Mammary epithelial cell (primary cell): ENCODE results near the gene SMIM12.

Experiments used
- EZH2 ChIP-seq: IDR thresholded peaks from 2 replicates; pipeline ENCODE4 v1.6.1; 2012; ENCODE audit warnings: low read length, inconsistent platforms, borderline replicate concordance
- TF ChIP-seq, protein P1 (sequence below), 2 donors: IDR thresholded peaks in 1 of 2; conservative IDR thresholded peaks in 1 of 2; 2 replicates each; pipeline ENCODE4 v1.5.1; 2011 to 2012; ENCODE audit warnings: inconsistent platforms in 2 of 2, low read length in 2 of 2, mild to moderate bottlenecking in 2 of 2, control low read depth in 1 of 2, low read depth in 1 of 2; ENCODE audit not compliant: insufficient read depth in 1 of 2; ENCODE audit errors: extremely low read depth in 1 of 2

DNA sequence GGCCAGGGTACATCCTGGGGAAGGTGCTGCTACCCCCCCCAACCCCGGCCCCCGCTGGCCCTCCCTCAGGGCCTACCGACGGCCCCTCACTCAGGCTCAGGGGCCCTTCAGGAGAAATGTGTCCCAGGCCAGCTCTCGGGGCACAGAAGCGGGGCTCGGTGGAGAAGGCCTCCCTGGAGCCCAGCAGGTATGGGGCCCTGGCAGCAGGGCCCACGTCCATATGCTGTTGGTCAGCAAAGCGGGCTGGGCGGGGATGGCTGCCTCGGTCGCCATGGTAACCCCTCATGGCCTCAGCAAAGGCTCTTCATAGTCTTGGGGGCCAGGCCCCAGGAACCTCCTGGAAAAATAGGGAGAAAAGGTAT lies 45.5 kb upstream of the SMIM12 start:
- TF ChIP-seq, protein P1, sequence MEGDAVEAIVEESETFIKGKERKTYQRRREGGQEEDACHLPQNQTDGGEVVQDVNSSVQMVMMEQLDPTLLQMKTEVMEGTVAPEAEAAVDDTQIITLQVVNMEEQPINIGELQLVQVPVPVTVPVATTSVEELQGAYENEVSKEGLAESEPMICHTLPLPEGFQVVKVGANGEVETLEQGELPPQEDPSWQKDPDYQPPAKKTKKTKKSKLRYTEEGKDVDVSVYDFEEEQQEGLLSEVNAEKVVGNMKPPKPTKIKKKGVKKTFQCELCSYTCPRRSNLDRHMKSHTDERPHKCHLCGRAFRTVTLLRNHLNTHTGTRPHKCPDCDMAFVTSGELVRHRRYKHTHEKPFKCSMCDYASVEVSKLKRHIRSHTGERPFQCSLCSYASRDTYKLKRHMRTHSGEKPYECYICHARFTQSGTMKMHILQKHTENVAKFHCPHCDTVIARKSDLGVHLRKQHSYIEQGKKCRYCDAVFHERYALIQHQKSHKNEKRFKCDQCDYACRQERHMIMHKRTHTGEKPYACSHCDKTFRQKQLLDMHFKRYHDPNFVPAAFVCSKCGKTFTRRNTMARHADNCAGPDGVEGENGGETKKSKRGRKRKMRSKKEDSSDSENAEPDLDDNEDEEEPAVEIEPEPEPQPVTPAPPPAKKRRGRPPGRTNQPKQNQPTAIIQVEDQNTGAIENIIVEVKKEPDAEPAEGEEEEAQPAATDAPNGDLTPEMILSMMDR (conservative IDR thresholded peaks at IDR 0.05 in 1 of 2, IDR thresholded peaks at IDR 0.05 in 1 of 2; ENCODE audit: extremely low read depth in 1 of 2, insufficient read depth in 1 of 2, low read depth in 1 of 2, low read length in 2 of 2), result no peak
- no peak for TF ChIP-seq EZH2
